Thyroid gland (tissue), 4 donors: ENCODE results near the gene STK38L. TPM values are rescaled to one million over a fixed set of nuclear protein-coding genes. Genes with fewer than 3 reads are reported as not detected.

ENCODE experiments used
- DNase-seq, 2 donors: peaks; one replicate each; pipeline ENCODE4 v3.0.0-alpha.2; 2019
- H3K27ac ChIP-seq, 3 donors: fragments of 200-600 bp; sonication (generic); 1 replicate in 2 of 3; 2 replicates in 1 of 3; pipeline ENCODE4 v1.5.1; 2016 to 2019; ENCODE audit warnings: mild to moderate bottlenecking in 1 of 3, moderate library complexity in 1 of 3
- H3K27me3 ChIP-seq: fragments of 200-600 bp; sonication (generic); one replicate; pipeline ENCODE4 v1.5.1; 2019
- H3K36me3 ChIP-seq, 2 donors: fragments of 200-600 bp; sonication (generic); one replicate each; pipeline ENCODE4 v1.5.1; 2016 to 2019
- H3K4me1 ChIP-seq, 2 donors: fragments of 200-600 bp; sonication (generic); one replicate each; pipeline ENCODE4 v1.5.1; 2017 to 2019
- H3K4me3 ChIP-seq, 3 donors: fragments of 200-600 bp; sonication (generic); replicated peaks in 1 of 3; 1 replicate in 2 of 3; 2 replicates in 1 of 3; pipeline ENCODE4 v1.5.1; 2016; ENCODE audit warnings: mild to moderate bottlenecking in 1 of 3
- H3K9me3 ChIP-seq: fragments of 200-600 bp; sonication (generic); one replicate; pipeline ENCODE4 v1.5.1; 2017
- POLR2A ChIP-seq, 2 donors: fragments of 450-650 bp; IDR thresholded peaks; one replicate each; pipeline ENCODE4 v1.6.1; 2017; ENCODE audit warnings: antibody characterized with exemption in 2 of 2, mild to moderate bottlenecking in 2 of 2, moderate library complexity in 1 of 2
- WGBS, 2 donors: methylation state at CpG; one replicate each; pipeline ENCODE4 v1.1.5; 2017; 5-methylcytosine and 5-hydroxymethylcytosine counted together
- intact Hi-C: fragments of 100-400 bp; cut with DNase I; formaldehyde crosslinking; loops from one replicate; pipeline ENCODE4 v1.15.1; 2023
- total RNA-seq, 4 donors: library from RNA; depleted of rRNA; stranded (reverse); fragments of >200 nt; gene quantifications; one replicate each; pipeline ENCODE4 v1.2.3, GENCODE V29; 2016
- TF ChIP-seq, protein P1 (sequence below), 6 experiments: fragments of 200-600 bp in 3 of 6; fragments of 450-650 bp in 3 of 6; sonication (generic) in 3 of 6; IDR thresholded peaks; one replicate each; pipeline ENCODE4 v1.5.1; 2016 to 2019; ENCODE audit warnings: antibody characterized with exemption in 6 of 6, mild to moderate bottlenecking in 2 of 6, inconsistent platforms in 1 of 6, moderate library complexity in 1 of 6

Gene STK38L
- total RNA-seq, 4 donors from 2014 or later = 20.1 to 42.2 (median 27.0) TPM

DNA sequence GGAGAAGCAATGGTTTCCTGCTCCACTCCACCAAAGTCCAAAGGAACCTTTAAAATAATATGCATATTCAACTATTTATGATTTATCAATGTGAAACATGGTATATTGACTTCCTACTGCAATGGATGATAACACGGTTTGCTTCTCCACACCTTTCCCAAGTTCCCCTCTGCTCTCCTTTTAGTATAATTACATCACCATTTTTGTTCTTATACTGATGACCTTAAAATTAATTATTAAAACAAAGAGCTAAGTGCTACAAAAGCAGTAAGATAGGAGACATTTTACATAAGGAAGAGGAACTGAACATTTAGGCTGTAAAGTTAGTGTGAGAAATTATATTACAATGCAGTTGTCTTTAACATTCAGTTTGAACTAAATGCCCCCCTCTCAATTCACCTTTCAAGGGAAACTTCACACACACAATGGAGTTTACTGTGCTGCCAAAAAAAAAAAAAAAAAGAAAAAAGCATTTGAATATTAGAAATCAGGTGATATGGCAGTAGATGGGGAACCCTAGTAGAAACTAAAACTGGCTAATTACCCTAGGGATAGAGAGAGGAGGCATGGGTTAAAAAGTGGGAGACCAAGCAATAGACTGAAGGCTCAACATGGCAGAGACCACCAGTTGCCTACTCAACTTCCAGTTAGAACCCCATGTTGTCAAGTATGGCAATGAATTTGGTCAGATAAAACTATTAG, 37.1 kb upstream of the STK38L start:
- Histone ChIP-seq H3K27me3 (no peaks in the 10 kb centered on the region), H3K4me3 (no peak overlapping the region), H3K36me3 (no peaks in the 10 kb centered on the region), H3K4me1 (no peaks in the 10 kb centered on the region), H3K27ac (no peak overlapping the region), H3K9me3 (no peaks in the 10 kb centered on the region)
- no peak for DNase-seq
- WGBS, 2 donors = 84% methylated on average over 1 of the region's 1 CpG
- TF ChIP-seq, protein P1, sequence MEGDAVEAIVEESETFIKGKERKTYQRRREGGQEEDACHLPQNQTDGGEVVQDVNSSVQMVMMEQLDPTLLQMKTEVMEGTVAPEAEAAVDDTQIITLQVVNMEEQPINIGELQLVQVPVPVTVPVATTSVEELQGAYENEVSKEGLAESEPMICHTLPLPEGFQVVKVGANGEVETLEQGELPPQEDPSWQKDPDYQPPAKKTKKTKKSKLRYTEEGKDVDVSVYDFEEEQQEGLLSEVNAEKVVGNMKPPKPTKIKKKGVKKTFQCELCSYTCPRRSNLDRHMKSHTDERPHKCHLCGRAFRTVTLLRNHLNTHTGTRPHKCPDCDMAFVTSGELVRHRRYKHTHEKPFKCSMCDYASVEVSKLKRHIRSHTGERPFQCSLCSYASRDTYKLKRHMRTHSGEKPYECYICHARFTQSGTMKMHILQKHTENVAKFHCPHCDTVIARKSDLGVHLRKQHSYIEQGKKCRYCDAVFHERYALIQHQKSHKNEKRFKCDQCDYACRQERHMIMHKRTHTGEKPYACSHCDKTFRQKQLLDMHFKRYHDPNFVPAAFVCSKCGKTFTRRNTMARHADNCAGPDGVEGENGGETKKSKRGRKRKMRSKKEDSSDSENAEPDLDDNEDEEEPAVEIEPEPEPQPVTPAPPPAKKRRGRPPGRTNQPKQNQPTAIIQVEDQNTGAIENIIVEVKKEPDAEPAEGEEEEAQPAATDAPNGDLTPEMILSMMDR (IDR thresholded peaks at IDR 0.05) = no peak
- TF ChIP-seq POLR2A (IDR thresholded peaks at IDR 0.05) = no peak
- intact Hi-C loops = no loop called here

DNA sequence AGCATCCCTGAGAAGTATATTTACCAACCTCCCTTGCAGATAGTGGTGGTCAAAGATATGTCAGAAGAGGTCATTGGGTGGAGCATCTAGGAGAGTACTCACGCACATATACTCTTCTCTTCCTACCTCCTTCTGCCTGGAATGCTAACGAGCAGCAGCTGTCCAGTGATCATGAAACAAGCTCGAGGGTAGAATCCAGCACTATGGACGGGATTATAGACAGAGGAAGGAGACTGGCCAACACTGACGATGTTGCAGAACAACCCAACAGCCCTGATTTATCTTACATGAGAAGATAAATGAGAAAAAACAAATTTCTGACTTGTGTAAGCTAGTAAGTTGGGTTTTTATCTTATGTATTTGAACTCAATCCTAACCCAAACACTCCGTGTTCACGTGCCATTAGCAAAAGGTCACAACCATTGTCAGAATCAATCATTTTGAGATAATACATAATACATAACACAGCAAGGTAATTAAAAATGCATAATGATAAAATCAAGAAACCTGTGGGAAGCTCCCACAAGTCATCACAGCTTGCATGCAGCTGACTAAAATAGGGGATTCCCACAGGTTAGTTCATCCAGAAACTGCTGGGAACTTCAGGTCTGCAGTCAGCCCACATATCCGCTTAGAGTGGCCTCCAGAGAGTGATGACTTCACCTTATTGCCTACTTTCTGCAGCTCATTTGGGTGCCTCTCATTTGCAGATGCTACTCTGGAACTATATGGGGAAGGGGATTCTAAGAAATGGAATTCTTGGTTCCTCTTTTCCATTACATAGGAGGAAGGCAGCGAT, 36.3 kb upstream of the STK38L start:
- H3K9me3 ChIP-seq = no peaks in the 10 kb centered on the region
- H3K27ac ChIP-seq = no peak overlapping the region
- 71 to 79% methylated on average over 9 of the region's 9 CpGs for WGBS, 2 donors
- no peaks in the 10 kb centered on the region for H3K27me3 ChIP-seq
- H3K36me3 ChIP-seq = no peaks in the 10 kb centered on the region
- intact Hi-C loops = no loop called here
- H3K4me3 ChIP-seq = no peak overlapping the region
- TF ChIP-seq POLR2A (IDR thresholded peaks at IDR 0.05) = no peak
- TF ChIP-seq, protein P1 (IDR thresholded peaks at IDR 0.05) = no peak
- no peak for DNase-seq
- no peaks in the 10 kb centered on the region for H3K4me1 ChIP-seq

DNA sequence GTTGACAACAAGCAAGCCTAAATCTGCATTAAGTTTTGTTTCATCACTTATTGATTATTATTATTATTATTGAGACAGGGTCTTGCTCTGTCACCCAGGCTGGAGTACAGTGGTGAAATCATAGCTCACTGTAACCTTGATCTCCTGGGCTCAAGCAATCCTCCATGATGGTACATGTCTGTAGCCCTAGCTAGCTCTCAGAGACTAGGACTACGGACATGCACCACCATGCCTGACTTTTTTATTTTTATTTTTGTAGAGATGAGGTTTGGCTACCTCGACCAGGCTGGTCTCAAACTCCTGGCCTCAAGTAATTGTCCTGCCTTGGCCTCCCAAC, 35.7 kb upstream of the STK38L start:
- intact Hi-C loops = no loop called here
- no peak for TF ChIP-seq POLR2A (IDR thresholded peaks at IDR 0.05)
- TF ChIP-seq, protein P1 (IDR thresholded peaks at IDR 0.05) = no peak
- no peaks in the 10 kb centered on the region for H3K4me1 ChIP-seq
- no peak overlapping the region for H3K27ac ChIP-seq
- no peaks in the 10 kb centered on the region for H3K27me3 ChIP-seq
- no peaks in the 10 kb centered on the region for H3K9me3 ChIP-seq
- no peak overlapping the region for H3K4me3 ChIP-seq
- DNase-seq = no peak
- H3K36me3 ChIP-seq = no peaks in the 10 kb centered on the region
- WGBS, 2 donors = 84 to 86% methylated on average over 2 of the region's 2 CpGs

DNA sequence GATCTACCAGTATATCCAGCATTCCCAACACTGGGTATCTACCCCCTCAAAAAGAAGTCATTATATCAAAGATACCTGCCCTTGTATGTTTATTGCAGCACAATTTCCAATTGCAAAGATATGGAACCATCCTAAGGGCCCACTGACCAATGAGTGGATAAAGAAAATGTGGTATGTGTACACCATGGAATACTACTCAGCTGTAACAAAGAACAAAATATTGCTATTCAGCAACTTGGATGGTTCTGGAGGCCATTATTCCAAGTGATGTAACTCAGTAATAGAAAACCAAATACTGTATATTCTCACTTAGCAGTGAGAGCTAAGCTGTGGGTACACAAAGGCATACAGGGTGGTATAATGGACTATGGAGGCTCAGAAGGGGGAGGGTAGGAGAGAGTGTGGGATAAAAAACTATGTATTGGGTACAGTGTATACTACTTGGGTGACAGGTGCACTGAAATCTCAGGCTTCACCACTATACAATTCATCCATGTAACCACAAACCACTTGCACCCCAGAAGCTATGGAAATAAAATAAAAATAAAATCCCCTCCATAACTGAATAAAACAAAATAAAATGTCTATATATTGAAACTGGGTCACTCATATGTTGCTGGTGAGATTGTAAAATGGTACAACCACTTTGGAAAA, 34.7 kb upstream of the STK38L start:
- intact Hi-C loops = no loop called here
- TF ChIP-seq, protein P1 (IDR thresholded peaks at IDR 0.05) = no peak
- TF ChIP-seq POLR2A (IDR thresholded peaks at IDR 0.05) = no peak
- H3K27me3 ChIP-seq = no peaks in the 10 kb centered on the region
- DNase-seq = no peak
- H3K9me3 ChIP-seq = no peaks in the 10 kb centered on the region
- H3K4me3 ChIP-seq = no peak overlapping the region
- no peaks in the 10 kb centered on the region for H3K4me1 ChIP-seq
- no peak overlapping the region for H3K27ac ChIP-seq
- no peaks in the 10 kb centered on the region for H3K36me3 ChIP-seq

DNA sequence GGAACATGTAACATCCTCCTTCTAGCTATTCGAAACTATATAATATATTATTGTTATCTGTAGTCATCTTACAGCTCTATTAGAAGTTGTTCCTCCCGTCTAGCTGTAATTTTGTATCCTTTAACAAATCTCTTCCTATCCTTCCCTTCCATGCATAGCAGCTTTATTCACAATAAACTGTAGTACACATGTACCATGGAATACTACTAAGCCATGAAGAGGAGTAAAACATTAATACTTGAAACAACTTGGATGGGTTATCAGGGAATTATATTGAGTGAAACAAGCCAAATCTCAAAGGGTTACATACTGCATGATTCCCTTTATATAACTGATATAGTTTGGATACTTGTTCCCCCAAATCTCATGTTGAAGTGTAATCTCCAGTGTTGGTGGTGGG, 33.9 kb upstream of the STK38L start:
- TF ChIP-seq, protein P1 (IDR thresholded peaks at IDR 0.05) = no peak
- TF ChIP-seq POLR2A (IDR thresholded peaks at IDR 0.05) = no peak
- intact Hi-C loops = no loop called here
- H3K27ac ChIP-seq = no peak overlapping the region
- 95 to 98% methylated on average over 2 of the region's 2 CpGs for WGBS, 2 donors
- no peak for DNase-seq
- H3K4me3 ChIP-seq = no peak overlapping the region
- H3K9me3 ChIP-seq = no peaks in the 10 kb centered on the region
- H3K27me3 ChIP-seq = no peaks in the 10 kb centered on the region
- no peaks in the 10 kb centered on the region for H3K36me3 ChIP-seq
- no peaks in the 10 kb centered on the region for H3K4me1 ChIP-seq
